HG02610 (cell line): ENCODE results near the gene CSTF3.
"Not testable (repeated sequence)": the region's sequence is repeated elsewhere in the genome, so short reads cannot be mapped to it uniquely, and the experiment has no call there.

Experiments used
- ATAC-seq: cut with Tn5 transposase; IDR thresholded peaks from one replicate; pipeline ENCODE4 v1.9.1; 2021; ENCODE audit warnings: mild to moderate bottlenecking, moderate library complexity; ENCODE audit not compliant: unreplicated experiment

Gene CSTF3

DNA sequence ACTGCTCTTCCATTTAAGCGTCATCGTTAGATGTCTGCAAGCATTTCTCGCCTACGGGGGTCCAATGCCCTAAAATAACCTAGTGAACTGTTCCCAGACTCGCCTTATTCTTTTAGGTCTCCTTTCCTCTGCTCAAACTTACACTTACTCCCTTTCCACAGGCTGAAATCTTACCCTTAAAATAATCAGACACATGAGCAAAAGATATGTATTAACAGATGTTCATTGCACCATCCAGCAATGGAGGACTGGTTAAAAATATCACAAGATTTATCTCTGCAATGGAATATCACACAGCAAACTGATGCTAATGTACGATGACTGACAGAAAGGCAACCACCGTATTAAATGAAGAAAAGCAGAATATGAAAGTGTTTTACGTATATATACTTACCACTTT, 1.6 kb upstream of the CSTF3 start:
- ATAC-seq, result no peak

DNA sequence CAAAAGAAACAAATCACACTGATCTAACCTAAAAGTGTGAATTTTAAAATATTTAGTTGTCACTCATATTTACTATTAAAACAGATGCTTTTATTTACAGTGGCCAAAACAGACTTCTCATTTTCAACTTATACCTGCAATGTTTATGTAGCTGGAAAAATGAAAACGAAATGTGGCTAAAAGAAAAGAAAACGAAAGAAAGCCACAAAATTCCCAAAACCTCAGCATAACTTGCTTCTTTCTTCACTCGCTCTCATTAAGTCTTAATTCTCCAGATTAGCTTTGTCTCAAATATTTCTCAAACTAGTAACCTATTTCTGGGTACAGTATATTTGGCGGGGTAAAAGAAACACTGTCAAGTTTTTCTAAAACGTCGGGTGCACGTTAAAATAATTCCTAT, 693 bp downstream of the CSTF3 start:
- no peak for ATAC-seq

DNA sequence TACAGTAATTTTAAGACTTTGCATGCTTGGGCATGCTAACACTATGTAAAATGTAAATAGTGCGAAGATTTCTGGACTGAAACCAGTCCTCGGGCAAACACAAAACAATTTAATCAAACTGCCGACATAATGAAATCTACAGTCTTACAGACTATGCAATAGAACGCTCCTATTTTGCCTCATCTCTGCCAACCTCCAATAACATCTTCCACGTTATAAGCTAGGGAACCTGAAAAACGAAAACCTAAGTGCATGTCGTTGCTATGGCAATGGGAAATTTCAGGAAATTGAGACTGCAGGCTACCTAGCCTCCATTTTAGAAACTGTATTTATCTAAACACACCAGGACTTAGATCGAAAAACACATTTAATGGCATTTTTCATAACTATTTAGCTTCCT, 1.1 kb downstream of the CSTF3 start:
- no peak for ATAC-seq

DNA sequence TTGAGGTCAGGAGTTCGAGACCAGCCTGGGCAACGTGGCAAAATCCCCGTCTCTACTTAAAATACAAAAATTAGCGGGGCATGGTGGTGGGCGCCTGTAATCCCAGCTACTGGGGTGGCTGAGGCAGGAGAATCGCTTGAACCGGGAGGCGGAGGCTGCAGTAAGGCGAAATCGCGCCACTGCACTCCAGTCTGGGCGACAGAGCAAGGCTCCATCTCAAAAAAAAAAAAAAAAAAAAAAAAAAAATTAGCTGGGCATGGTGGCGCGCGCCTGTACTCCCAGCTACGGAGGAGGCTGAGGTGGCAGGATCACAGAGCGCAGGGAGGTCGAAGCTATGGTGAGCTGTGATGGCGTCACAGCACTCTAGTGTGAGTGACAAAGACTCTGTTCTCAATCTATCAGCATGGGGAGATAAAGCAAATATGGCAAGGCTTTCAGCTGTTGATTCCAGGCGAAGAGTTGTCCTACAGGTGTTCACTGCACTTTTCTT, 1.9 kb downstream of the CSTF3 start:
- not testable (repeated sequence) for ATAC-seq

DNA sequence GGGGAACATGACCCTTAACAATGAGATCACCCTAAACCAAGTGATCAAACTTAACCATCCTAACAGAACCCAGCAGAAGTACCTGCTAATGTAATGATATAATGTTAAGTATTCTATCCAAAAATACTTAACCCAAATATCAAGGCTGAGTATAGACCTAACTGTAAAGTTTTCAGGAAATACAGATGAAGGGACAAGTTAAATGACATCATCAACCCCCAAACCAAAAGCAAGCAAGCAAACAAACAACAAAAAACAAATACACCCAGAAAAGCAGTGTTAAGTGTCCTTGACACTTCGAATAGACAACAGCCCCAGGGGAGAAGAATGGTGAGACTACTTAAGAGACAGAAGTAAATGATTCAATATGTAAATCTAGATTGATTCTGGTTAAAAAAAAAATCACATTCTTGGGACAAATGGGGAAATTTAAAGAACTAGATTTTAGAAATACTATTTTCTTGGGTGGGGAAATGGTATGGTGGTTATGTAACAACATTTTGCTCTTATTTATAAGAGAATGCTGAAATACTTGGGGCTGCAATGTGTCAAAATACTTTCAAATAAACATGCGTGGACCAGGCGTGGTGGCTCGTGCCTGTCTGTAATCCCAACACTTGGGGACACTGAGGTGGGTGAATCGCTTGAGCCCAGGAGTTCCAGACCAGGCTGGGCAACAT, 2.5 kb downstream of the CSTF3 start:
- no peak for ATAC-seq

- no peak for ATAC-seq
Observed at GRCh38 chr11:33157103-33158027, 3.9 kb downstream of the CSTF3 start.

- no peak for ATAC-seq
Observed at GRCh38 chr11:33151399-33151798, 9.9 kb downstream of the CSTF3 start.

- ATAC-seq, result no peak
Observed at GRCh38 chr11:33147559-33147958, 13.7 kb downstream of the CSTF3 start.

DNA sequence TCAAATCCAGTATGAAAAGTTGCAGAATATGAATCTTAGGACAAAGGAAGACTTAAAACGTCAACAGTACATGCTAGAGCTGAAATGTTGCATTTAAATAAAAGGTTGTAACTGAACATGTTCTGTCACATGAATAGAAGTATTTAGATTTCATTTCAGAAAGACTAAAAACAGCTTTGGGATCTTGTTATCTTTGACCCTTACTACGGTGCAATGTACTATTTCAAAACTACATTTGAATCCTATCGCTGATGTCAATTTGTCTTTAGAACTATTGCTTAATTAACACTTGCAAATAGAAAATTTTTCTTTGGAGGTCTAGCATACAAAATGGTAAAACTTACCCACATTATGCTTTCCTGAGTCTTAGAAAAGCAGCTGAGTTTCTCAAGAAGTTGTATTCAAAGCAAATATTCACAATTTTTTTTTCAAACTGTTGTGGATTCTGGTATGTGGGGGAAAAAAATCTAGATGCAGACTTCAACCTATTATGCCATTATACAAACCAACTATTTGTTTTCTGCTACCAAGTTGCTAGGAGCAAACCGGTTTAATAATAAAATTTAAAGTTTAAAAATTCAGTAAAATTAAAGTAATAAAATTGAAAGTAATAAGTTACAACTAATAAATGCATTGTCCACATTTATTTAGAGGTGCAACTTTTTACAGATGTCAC, 25.4 kb downstream of the CSTF3 start:
- no peak for ATAC-seq

GRCh38 chr11:33135216-33135615, 26.1 kb downstream of the CSTF3 start:
- no peak for ATAC-seq

GRCh38 chr11:33134276-33134675, 27.0 kb downstream of the CSTF3 start:
- no peak for ATAC-seq

DNA sequence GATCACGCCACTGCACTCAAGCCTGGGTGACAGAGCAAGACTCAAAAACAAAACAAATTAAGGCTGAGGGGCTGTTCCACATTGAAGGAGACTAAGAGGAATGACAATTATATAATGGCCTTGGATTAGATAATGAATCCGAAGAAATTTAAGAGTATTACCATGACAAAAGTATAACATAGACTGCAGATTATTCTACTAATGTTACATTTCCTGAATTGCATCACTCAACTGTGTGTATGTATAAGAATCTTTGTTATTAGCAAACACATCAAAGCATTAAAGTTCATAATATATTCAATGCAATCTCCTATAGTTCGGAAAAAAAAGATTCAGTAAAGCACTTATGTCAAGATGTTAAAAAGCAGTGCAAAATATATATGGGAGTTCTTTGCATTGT, 27.5 kb downstream of the CSTF3 start:
- ATAC-seq, result no peak

- no peak for ATAC-seq
Observed at GRCh38 chr11:33132510-33132909, 28.8 kb downstream of the CSTF3 start.

GRCh38 chr11:33128739-33129138, 32.5 kb downstream of the CSTF3 start:
- no peak for ATAC-seq

GRCh38 chr11:33125611-33126010, 35.7 kb downstream of the CSTF3 start:
- ATAC-seq, result no peak

DNA sequence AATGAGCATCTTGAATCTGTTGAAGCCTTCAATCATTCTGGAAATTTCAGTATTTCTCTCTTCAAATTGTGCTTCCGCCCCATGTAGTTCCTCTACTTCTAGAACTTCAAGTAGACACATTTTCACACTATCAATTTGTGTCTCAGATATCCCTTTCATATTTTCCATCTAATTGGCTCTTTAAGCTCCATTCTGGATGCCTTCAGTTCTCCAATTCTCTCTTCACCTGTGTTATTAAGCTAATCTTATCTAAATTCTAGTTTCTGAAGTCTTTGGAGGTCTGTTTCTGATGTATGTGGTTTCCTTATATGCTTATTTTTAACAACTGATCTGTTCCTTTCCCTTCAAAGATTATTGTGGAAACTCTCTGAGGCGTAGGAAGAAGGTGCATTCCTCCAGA, 36.3 kb downstream of the CSTF3 start:
- no peak for ATAC-seq

GRCh38 chr11:33122696-33123095, 38.6 kb downstream of the CSTF3 start:
- ATAC-seq, result not testable (repeated sequence)

DNA sequence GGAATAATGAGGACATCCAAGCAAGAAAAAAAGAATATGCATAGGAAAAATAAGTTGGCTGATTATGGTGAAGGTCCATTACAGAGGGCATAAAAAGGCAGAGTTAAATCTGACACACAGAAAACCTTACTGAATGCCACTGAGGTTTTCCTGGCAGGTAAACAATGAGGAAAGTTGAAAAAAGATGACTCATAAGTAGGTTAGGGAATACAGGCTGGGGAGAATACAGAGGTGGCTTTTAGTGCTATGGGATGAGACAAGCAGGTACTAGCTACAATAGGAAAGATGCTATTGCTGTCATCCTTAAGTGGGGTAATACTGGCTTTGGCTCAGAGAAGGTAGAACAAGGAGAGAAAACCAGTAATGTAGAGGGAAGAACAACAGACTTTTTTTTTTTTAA, 44.7 kb downstream of the CSTF3 start:
- no peak for ATAC-seq

DNA sequence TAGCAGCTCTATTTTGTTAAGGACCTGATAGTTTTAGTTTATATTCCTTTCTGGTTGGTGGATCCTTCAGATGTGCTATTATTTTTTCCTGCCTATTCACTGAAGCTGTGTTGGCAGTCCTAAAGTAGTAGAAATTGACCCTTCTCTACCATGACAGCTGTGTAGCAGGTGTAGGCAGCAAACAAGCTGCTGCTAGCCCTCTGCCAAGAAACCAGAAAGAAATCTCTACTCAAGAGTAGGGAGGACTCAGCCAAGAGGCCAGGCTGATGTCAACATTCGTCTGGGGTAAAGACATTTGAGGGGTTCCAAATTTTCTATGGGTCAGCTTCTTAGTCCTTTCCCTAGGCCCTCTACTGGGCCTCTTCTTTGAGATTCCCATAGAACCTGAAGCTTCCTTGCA, 51.2 kb downstream of the CSTF3 start:
- ATAC-seq, result no peak

GRCh38 chr11:33109294-33109895, 51.9 kb downstream of the CSTF3 start:
- ATAC-seq, result no peak

GRCh38 chr11:33103836-33104235, 57.4 kb downstream of the CSTF3 start:
- no peak for ATAC-seq
